Measurements from ENCODE around the gene NLK.

GRCh38 chr17:28101919-28102318, 59.4 kb downstream of the NLK start:
- TF ChIP-seq, protein P1, sequence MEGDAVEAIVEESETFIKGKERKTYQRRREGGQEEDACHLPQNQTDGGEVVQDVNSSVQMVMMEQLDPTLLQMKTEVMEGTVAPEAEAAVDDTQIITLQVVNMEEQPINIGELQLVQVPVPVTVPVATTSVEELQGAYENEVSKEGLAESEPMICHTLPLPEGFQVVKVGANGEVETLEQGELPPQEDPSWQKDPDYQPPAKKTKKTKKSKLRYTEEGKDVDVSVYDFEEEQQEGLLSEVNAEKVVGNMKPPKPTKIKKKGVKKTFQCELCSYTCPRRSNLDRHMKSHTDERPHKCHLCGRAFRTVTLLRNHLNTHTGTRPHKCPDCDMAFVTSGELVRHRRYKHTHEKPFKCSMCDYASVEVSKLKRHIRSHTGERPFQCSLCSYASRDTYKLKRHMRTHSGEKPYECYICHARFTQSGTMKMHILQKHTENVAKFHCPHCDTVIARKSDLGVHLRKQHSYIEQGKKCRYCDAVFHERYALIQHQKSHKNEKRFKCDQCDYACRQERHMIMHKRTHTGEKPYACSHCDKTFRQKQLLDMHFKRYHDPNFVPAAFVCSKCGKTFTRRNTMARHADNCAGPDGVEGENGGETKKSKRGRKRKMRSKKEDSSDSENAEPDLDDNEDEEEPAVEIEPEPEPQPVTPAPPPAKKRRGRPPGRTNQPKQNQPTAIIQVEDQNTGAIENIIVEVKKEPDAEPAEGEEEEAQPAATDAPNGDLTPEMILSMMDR (IDR thresholded peaks at IDR 0.05), result no peak
- no peak for TF ChIP-seq POLR2AphosphoS5 (IDR thresholded peaks at IDR 0.05; ENCODE audit: low read depth, low read length)
- no peak for TF ChIP-seq REST (IDR thresholded peaks at IDR 0.05; ENCODE audit: insufficient read depth in 1 of 2, low read depth in 2 of 2, low read length in 1 of 2)
- TF ChIP-seq SIN3A (IDR thresholded peaks at IDR 0.05; ENCODE audit: borderline replicate concordance, insufficient read depth, low read depth, low read length), result no peak
